GM12878 (cell line): ENCODE results near the gene MFSD12. TPM values are rescaled to one million over a fixed set of nuclear protein-coding genes. Genes with fewer than 3 reads are reported as not detected.

Experiments
- BHLHE40 ChIP-seq, 2 experiments: fragments of 450-650 bp in 1 of 2; IDR thresholded peaks; 2 replicates each; pipeline ENCODE4 v1.6.1; 2011 to 2017; ENCODE audit warnings: low read depth in 2 of 2, borderline replicate concordance in 1 of 2, improper control_type of control experiment in 1 of 2, low read length in 1 of 2, mild to moderate bottlenecking in 1 of 2
- BRCA1 ChIP-seq: IDR thresholded peaks from 2 replicates; pipeline ENCODE4 v1.6.1; 2011; ENCODE audit warnings: low read depth, low read length, improper control_type of control experiment
- CBFB ChIP-seq: IDR thresholded peaks from 2 replicates; pipeline ENCODE4 v1.6.1; 2016; ENCODE audit warnings: antibody characterized with exemption, low read depth
- EGR1 ChIP-seq, 2 experiments: IDR thresholded peaks; 1 replicate in 1 of 2; 2 replicates in 1 of 2; pipeline ENCODE4 v1.6.1; 2011 to 2012; ENCODE audit warnings: low read depth in 2 of 2, low read length in 2 of 2, borderline replicate concordance in 1 of 2, mild to moderate bottlenecking in 1 of 2, moderate library complexity in 1 of 2
- ETV6 ChIP-seq, 2 experiments: fragments of 450-650 bp in 1 of 2; IDR thresholded peaks in 1 of 2; conservative IDR thresholded peaks in 1 of 2; 2 replicates each; pipeline ENCODE4 v1.6.1; 2014; ENCODE audit warnings: antibody characterized with exemption in 1 of 2, borderline replicate concordance in 1 of 2, low read depth in 1 of 2, mild to moderate bottlenecking in 1 of 2, moderate library complexity in 1 of 2
- GABPA ChIP-seq: IDR thresholded peaks from 2 replicates; pipeline ENCODE4 v1.6.1; 2014; ENCODE audit warnings: antibody characterized with exemption, low read depth, mild to moderate bottlenecking, inconsistent platforms
- GATAD2B ChIP-seq: fragments of 450-650 bp; conservative IDR thresholded peaks from 2 replicates; pipeline ENCODE4 v1.6.1; 2017; ENCODE audit warnings: low read depth, mild to moderate bottlenecking, moderate library complexity
- HCFC1 ChIP-seq: fragments of 150-350 bp; IDR thresholded peaks from 2 replicates; pipeline ENCODE4 v1.6.1; 2014; ENCODE audit warnings: low read length
- HDGF ChIP-seq: fragments of 450-650 bp; IDR thresholded peaks from 2 replicates; pipeline ENCODE4 v1.6.1; 2016; ENCODE audit warnings: antibody characterized with exemption
- IRF4 ChIP-seq: IDR thresholded peaks from 2 replicates; pipeline ENCODE4 v1.6.1; 2011; ENCODE audit warnings: low read depth, low read length
- NFYA ChIP-seq: IDR thresholded peaks from 2 replicates; pipeline ENCODE4 v1.6.1; 2011; ENCODE audit warnings: low read depth, mild to moderate bottlenecking, low read length, improper control_type of control experiment, borderline replicate concordance
- NR2C2 ChIP-seq: IDR thresholded peaks from 2 replicates; pipeline ENCODE4 v1.6.1; 2011; ENCODE audit warnings: borderline replicate concordance, low read depth; ENCODE audit not compliant: control insufficient read depth, insufficient read length
- PAX5 ChIP-seq: IDR thresholded peaks from 2 replicates; pipeline ENCODE4 v1.6.1; 2011; ENCODE audit warnings: low read depth, low read length, borderline replicate concordance
- PAX8 ChIP-seq: fragments of 450-650 bp; IDR thresholded peaks from 2 replicates; pipeline ENCODE4 v1.6.1; 2017; ENCODE audit warnings: mild to moderate bottlenecking, moderate library complexity
- PML ChIP-seq: IDR thresholded peaks from 2 replicates; pipeline ENCODE4 v1.6.1; 2012; ENCODE audit warnings: low read length, inconsistent platforms
- POLR2AphosphoS2 ChIP-seq: IDR thresholded peaks from 2 replicates; pipeline ENCODE4 v1.6.1; 2011; ENCODE audit warnings: low read depth, mild to moderate bottlenecking, low read length, improper control_type of control experiment, moderate library complexity
- RB1 ChIP-seq: fragments of 450-650 bp; formaldehyde crosslinking; IDR thresholded peaks from 2 replicates; pipeline ENCODE4 v1.6.1; 2017; ENCODE audit warnings: mild to moderate bottlenecking, borderline replicate concordance
- polyA plus RNA-seq, 11 experiments: library from polyadenylated mRNA; depleted of rRNA in 4 of 11; unstranded in 6 of 11; stranded (reverse) in 5 of 11; fragments of >200 nt; fragmentation: Nextera tagmentation in 4 of 11; fragmentation: Illumina TruSeq in 1 of 11; extraction: Ambion mirVana in 4 of 11; extraction: Trizol in 1 of 11; gene quantifications; 1 replicate in 1 of 11; 2 replicates in 10 of 11; pipeline versions ENCODE4 v1.2.1 to v1.2.3, GENCODE V29; 2011 to 2016; ENCODE audit warnings: inconsistent platforms in 2 of 11, missing spikeins in 2 of 11, low read depth in 1 of 11
- total RNA-seq, 4 experiments: library from RNA; depleted of rRNA in 3 of 4; stranded (reverse); fragments of >200 nt in 3 of 4; fragmentation: Illumina TruSeq in 1 of 4; extraction: Trizol in 1 of 4; gene quantifications; 2 replicates each; pipeline versions ENCODE4 v1.2.1 to v1.2.3, GENCODE V29; 2013 to 2021
- TF ChIP-seq, protein P1 (sequence below): fragments of 450-650 bp; conservative IDR thresholded peaks from 2 replicates; pipeline ENCODE4 v1.6.1; 2017; ENCODE audit warnings: mild to moderate bottlenecking, moderate library complexity
- TF ChIP-seq, protein P2 (sequence below): fragments of 450-650 bp; formaldehyde crosslinking; IDR thresholded peaks from 2 replicates; pipeline ENCODE4 v1.4.0; 2020; ENCODE audit warnings: mild to moderate bottlenecking, moderate library complexity
- TF ChIP-seq, protein P3 (sequence below): fragments of 450-650 bp; IDR thresholded peaks from 2 replicates; pipeline ENCODE4 v1.6.1; 2018; ENCODE audit warnings: borderline replicate concordance, mild to moderate bottlenecking; ENCODE audit not compliant: partially characterized antibody

Gene MFSD12
- total and polyA plus RNA-seq, 10 of the 15 experiments (the other 5 are each of a cell fraction or from before 2014, with no cell fraction given), result 0.58 to 65.9 (median 16.8) TPM

DNA sequence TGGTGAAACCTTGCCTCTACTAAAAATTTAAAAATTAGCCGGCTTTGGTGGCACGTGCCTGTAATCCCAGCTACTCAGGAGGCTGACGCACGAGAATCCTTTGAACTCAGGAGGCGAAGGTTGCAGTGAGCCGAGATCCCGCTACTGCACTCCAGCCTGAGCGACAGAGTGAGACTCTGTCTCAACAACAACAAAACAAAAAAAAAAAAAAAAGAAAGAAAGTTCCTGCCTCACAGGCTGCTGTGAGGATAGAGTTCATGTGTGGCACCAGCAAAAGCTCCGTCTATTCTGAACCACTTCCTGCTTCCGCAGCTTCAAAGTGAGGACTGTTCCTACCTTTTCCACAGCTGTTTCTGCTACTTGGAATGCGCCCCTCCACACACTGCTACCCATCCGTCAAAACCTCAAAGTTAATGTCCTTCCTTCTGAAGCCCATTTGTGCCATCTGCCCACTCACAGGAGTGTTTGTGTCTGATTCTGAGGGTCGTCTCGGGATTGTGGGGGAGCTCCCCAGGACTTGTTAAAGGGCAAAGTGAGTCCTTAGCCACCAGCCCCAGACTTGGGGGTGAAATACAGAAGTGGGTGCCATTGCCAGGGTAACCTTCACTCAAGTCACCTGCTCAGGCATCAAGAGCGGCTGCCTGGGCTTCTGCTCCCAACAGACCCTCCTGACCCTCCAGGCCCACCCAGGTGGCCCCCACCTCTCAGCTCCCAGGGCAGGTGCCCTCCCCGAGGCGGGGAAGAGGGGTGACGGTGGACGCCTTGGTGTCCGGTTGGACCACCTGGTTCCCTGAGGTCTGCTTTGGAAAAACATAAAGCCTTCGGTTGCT is 2.9 kb downstream of the MFSD12 start (continued):
- TF ChIP-seq HDGF (no peak), RB1 (no peak), GATAD2B (no peak), HCFC1 (no peak), EGR1 (IDR thresholded peaks at IDR 0.05; ENCODE audit: borderline replicate concordance in 1 of 2, low read depth in 2 of 2, low read length in 2 of 2) (no peak), PML (no peak), CBFB (no peak), ETV6 (conservative IDR thresholded peaks at IDR 0.05 in 1 of 2, IDR thresholded peaks at IDR 0.05 in 1 of 2; ENCODE audit: borderline replicate concordance in 1 of 2, low read depth in 1 of 2) (no peak), GABPA (peak; percentile 78; the same call in 1 of the 2 replicates), PAX5 (no peak), NR2C2 (no peak), IRF4 (no peak), NFYA (no peak), BRCA1 (no peak), BHLHE40 (IDR thresholded peaks at IDR 0.05; ENCODE audit: borderline replicate concordance in 1 of 2, low read depth in 2 of 2, low read length in 1 of 2) (peak; percentile 44 to 80), POLR2AphosphoS2 (no peak), PAX8 (no peak)
- TF ChIP-seq, protein P1, sequence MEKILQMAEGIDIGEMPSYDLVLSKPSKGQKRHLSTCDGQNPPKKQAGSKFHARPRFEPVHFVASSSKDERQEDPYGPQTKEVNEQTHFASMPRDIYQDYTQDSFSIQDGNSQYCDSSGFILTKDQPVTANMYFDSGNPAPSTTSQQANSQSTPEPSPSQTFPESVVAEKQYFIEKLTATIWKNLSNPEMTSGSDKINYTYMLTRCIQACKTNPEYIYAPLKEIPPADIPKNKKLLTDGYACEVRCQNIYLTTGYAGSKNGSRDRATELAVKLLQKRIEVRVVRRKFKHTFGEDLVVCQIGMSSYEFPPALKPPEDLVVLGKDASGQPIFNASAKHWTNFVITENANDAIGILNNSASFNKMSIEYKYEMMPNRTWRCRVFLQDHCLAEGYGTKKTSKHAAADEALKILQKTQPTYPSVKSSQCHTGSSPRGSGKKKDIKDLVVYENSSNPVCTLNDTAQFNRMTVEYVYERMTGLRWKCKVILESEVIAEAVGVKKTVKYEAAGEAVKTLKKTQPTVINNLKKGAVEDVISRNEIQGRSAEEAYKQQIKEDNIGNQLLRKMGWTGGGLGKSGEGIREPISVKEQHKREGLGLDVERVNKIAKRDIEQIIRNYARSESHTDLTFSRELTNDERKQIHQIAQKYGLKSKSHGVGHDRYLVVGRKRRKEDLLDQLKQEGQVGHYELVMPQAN, result no peak
- TF ChIP-seq, protein P2, sequence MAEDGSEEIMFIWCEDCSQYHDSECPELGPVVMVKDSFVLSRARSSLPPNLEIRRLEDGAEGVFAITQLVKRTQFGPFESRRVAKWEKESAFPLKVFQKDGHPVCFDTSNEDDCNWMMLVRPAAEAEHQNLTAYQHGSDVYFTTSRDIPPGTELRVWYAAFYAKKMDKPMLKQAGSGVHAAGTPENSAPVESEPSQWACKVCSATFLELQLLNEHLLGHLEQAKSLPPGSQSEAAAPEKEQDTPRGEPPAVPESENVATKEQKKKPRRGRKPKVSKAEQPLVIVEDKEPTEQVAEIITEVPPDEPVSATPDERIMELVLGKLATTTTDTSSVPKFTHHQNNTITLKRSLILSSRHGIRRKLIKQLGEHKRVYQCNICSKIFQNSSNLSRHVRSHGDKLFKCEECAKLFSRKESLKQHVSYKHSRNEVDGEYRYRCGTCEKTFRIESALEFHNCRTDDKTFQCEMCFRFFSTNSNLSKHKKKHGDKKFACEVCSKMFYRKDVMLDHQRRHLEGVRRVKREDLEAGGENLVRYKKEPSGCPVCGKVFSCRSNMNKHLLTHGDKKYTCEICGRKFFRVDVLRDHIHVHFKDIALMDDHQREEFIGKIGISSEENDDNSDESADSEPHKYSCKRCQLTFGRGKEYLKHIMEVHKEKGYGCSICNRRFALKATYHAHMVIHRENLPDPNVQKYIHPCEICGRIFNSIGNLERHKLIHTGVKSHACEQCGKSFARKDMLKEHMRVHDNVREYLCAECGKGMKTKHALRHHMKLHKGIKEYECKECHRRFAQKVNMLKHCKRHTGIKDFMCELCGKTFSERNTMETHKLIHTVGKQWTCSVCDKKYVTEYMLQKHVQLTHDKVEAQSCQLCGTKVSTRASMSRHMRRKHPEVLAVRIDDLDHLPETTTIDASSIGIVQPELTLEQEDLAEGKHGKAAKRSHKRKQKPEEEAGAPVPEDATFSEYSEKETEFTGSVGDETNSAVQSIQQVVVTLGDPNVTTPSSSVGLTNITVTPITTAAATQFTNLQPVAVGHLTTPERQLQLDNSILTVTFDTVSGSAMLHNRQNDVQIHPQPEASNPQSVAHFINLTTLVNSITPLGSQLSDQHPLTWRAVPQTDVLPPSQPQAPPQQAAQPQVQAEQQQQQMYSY (CRISPR knock-in tag), result no peak
- TF ChIP-seq, protein P3, sequence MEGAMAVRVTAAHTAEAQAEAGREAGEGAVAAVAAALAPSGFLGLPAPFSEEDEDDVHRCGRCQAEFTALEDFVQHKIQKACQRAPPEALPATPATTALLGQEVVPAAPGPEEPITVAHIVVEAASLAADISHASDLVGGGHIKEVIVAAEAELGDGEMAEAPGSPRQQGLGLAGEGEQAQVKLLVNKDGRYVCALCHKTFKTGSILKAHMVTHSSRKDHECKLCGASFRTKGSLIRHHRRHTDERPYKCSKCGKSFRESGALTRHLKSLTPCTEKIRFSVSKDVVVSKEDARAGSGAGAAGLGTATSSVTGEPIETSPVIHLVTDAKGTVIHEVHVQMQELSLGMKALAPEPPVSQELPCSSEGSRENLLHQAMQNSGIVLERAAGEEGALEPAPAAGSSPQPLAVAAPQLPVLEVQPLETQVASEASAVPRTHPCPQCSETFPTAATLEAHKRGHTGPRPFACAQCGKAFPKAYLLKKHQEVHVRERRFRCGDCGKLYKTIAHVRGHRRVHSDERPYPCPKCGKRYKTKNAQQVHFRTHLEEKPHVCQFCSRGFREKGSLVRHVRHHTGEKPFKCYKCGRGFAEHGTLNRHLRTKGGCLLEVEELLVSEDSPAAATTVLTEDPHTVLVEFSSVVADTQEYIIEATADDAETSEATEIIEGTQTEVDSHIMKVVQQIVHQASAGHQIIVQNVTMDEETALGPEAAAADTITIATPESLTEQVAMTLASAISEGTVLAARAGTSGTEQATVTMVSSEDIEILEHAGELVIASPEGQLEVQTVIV, result no peak
